ENCODE measurements around the gene TLE5. TPM values are rescaled to one million over a fixed set of nuclear protein-coding genes. Genes with fewer than 3 reads are reported as not detected.

The TLE5 gene
- total and polyA plus RNA-seq, 9 of the 15 experiments (the other 6 are each of a cell fraction or from before 2014, with no cell fraction given), result 2.0 to 347 (median 235) TPM

DNA sequence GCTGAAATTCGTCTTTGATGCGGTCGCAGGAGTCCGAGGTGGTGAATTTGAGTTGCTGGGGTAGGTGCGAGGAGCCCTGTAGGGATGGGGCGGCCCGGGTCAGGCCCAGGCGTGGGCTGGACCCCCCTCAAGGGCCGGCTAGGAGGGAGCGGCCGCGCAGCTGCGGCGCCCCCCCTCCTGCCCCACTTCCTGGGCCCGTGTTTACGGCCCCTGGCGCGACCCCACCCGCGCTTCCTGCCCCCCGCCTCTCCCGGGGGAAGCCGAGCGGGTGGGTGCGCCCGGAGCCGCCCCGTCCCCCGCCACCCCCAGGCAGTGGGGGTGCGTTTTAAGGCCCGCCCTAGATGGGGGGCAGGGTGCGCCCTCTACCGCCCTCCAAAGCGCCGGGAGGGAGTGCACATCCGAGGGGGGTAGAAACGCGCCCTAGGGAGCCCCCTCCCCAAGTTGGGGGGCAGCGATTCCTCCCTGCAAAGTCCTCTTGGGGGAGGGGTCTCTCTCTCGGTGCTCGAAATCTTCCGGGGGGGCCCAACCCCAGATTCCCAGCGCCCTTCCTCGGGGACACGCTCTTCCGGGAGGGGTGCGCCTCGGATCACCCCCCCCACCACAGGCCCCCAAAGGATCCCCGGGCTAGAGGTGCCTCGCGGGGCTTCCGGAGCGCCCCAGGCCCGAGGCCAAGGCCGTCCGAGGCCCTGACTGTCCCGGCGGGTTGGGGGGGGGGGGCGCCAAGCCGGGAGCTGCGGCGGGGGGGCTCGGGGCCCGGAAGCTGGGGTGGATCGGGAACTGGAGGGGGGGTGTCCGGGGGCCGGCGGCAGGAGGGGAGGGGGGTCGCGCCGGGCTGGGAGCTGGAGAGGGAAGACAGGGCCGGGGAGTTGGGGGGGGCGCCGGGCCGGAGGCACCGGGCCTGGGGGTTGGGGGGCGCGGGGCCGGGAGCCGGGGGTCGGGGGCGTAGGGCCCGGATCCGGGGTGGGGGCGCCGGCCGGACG, 823 bp downstream of the TLE5 start (continued):
- TF ChIP-seq ZNF57 (CRISPR knock-in tag; IDR thresholded peaks at IDR 0.05) (no peak), ZNF263 (CRISPR knock-in tag; IDR thresholded peaks at IDR 0.05; ENCODE audit: borderline replicate concordance) (peak; percentile 46; the same call in 1 of the 2 replicates), ELF2 (CRISPR knock-in tag; IDR thresholded peaks at IDR 0.05) (0 out of 2 replicates have a peak, but pooled peaks have one; percentile 27), KDM5B (IDR thresholded peaks at IDR 0.05; ENCODE audit: insufficient replicate concordance, low read depth, low read length) (peak; percentile 40), SRSF3 (IDR thresholded peaks at IDR 0.05; ENCODE audit: insufficient read depth, low read length) (no peak), MBD2 (IDR thresholded peaks at IDR 0.05; ENCODE audit: borderline replicate concordance, low read depth) (peak; percentile 32; the same call in 1 of the 2 replicates), ELF4 (CRISPR knock-in tag; IDR thresholded peaks at IDR 0.05) (0 out of 2 replicates have a peak, but pooled peaks have one; percentile 24), CHD2 (IDR thresholded peaks at IDR 0.05; ENCODE audit: low read depth, low read length) (0 out of 2 replicates have a peak, but pooled peaks have one; percentile 10), IFI16 (CRISPR knock-in tag; IDR thresholded peaks at IDR 0.05) (no peak), SP1 (CRISPR knock-in tag; IDR thresholded peaks at IDR 0.05) (peak; percentile 74), SMC3 (conservative IDR thresholded peaks at IDR 0.05; ENCODE audit: insufficient read depth, low read depth, low read length) (no peak), BCOR (IDR thresholded peaks at IDR 0.05) (no peak; the same call in 1 of the 2 replicates), U2AF1 (optimal IDR thresholded peaks at IDR 0.05; ENCODE audit: low read depth, low read length) (no peak), ATF1 (CRISPR knock-in tag; IDR thresholded peaks at IDR 0.05) (no peak), ATF1 (tag; IDR thresholded peaks at IDR 0.05) (peak; percentile 32; the same call in 1 of the 2 replicates), ZBTB8A (IDR thresholded peaks at IDR 0.05; ENCODE audit: partially characterized antibody) (no peak), RB1 (IDR thresholded peaks at IDR 0.05; ENCODE audit: low read depth) (peak; percentile 66), NCOA6 (IDR thresholded peaks at IDR 0.05) (no peak), BRD9 (IDR thresholded peaks at IDR 0.05; ENCODE audit: low read depth, partially characterized antibody) (peak; percentile 56), EP400 (IDR thresholded peaks at IDR 0.05) (peak; percentile 58; the same call in 1 of the 2 replicates), ASH1L (IDR thresholded peaks at IDR 0.05; ENCODE audit: borderline replicate concordance, low read depth, partially characterized antibody) (no peak), DPF2 (IDR thresholded peaks at IDR 0.05) (peak; percentile 35; the same call in 1 of the 2 replicates)
- TF ChIP-seq, protein P1, sequence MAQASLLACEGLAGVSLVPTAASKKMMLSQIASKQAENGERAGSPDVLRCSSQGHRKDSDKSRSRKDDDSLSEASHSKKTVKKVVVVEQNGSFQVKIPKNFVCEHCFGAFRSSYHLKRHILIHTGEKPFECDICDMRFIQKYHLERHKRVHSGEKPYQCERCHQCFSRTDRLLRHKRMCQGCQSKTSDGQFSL (CRISPR knock-in tag; IDR thresholded peaks at IDR 0.05), result peak; percentile 99
- TF ChIP-seq, protein P1 (tag; IDR thresholded peaks at IDR 0.05), result peak in 1 of 2 experiments; percentile 98; a peak in 2 of 4 replicates
- TF ChIP-seq, protein P2, sequence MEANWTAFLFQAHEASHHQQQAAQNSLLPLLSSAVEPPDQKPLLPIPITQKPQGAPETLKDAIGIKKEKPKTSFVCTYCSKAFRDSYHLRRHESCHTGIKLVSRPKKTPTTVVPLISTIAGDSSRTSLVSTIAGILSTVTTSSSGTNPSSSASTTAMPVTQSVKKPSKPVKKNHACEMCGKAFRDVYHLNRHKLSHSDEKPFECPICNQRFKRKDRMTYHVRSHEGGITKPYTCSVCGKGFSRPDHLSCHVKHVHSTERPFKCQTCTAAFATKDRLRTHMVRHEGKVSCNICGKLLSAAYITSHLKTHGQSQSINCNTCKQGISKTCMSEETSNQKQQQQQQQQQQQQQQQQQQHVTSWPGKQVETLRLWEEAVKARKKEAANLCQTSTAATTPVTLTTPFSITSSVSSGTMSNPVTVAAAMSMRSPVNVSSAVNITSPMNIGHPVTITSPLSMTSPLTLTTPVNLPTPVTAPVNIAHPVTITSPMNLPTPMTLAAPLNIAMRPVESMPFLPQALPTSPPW (CRISPR knock-in tag; IDR thresholded peaks at IDR 0.05), result peak; percentile 96
- TF ChIP-seq, protein P3, sequence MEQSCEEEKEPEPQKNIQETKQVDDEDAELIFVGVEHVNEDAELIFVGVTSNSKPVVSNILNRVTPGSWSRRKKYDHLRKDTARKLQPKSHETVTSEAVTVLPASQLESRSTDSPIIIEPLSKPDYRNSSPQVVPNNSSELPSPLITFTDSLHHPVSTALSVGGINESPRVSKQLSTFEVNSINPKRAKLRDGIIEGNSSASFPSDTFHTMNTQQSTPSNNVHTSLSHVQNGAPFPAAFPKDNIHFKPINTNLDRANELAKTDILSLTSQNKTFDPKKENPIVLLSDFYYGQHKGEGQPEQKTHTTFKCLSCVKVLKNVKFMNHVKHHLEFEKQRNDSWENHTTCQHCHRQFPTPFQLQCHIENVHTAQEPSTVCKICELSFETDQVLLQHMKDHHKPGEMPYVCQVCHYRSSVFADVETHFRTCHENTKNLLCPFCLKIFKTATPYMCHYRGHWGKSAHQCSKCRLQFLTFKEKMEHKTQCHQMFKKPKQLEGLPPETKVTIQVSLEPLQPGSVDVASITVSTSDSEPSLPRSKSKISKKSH (CRISPR knock-in tag; IDR thresholded peaks at IDR 0.05), result no peak

Measured in K562 (cell line).